Epithelial cell of prostate (primary cell): ENCODE measurements around the gene TTF2.
"Not testable (repeated sequence)": the region's sequence is repeated elsewhere in the genome, so short reads cannot be mapped to it uniquely, and the experiment has no call there.

Source experiments
- DNase-seq: peaks from one replicate; pipeline ENCODE4 v3.0.0-alpha.2; 2011; ENCODE audit warnings: low read depth, low spot score
- H3K27ac ChIP-seq: fragments of 450-650 bp; 2 replicates; pipeline ENCODE4 v1.5.1; 2017; ENCODE audit warnings: mild to moderate bottlenecking

TTF2 gene

DNA sequence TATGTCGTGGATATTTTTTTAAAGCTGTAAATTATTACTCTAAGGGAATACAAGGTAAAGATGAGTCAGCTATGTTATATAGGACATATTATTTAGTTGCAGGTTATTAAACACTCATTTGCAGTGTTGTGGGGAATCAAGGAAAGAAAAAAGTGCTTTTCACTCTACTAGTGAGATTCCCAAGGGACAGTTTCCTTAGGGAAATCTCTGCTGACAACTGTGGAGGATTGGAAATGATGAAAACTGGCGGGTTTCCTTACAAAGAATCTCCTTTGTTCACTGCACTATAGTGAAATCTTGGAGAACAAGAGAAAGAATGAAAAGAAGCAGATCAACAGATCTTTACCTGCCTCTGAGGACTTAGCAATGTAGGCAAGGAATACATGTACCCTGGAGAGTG lies 85.9 kb downstream of the TTF2 start:
- DNase-seq: no peak
- H3K27ac ChIP-seq: peak overlapping the region; percentile 79

DNA sequence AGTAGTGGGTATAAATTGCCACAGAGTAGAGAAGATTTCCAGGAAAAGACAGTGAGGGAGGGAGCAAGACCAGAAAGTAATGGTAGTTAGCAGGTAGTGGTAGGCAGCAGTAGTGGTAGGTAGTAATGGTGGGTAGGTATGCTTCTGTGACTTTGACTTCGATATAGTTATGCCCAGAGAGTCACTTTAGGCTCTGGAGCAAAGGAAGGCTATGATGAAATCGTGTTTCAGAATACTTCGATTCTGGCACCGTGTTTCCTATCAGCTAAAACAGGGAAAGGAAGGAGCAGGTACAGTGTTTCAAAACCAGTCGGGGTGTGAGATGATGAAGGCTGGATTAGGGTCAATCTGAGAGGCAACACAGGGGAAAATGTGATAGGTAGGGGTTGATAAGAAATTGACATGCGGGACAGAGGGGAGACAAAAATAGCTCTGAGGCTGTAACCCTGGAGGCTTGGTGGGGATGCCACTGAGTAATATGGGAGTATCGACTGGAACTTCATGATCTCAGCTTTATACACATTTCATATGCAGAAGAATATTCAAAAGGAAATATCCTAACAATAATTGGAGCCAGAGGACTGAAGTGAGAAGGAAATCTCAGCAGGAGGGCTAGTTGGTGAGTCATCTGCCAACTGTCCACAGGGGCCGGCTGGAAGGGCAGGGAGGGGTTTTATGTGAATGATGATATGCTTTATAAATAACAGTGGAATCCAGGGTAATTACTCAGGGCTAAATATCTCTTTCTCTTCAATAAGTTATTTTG lies 86.6 kb downstream of the TTF2 start:
- no peak for DNase-seq
- H3K27ac ChIP-seq: peak overlapping the region; percentile 79

DNA sequence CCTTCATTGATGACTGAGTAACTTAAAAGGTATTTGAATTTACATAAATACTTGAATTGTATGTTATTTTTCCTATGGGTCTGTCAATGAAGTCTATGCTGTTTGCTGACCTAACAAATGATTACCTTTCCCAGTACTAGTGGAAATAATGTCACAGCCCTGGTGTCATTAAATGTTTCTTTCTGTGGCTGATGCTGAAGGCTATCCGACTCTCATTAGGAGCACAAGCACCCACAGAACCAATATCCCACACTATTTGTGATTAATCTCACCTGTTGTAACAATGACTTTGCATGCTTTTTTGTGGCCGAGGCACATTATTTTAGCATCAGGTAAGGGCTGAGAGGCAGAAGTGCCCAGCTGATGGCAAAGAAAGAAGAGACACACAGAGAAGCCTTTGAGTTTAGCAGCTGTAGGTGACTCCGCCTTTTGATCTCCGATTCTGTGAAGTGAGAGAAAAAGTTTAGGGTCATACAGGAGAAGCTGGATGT lies 87.3 kb downstream of the TTF2 start:
- H3K27ac ChIP-seq: peak overlapping the region; percentile 79
- no peak for DNase-seq

DNA sequence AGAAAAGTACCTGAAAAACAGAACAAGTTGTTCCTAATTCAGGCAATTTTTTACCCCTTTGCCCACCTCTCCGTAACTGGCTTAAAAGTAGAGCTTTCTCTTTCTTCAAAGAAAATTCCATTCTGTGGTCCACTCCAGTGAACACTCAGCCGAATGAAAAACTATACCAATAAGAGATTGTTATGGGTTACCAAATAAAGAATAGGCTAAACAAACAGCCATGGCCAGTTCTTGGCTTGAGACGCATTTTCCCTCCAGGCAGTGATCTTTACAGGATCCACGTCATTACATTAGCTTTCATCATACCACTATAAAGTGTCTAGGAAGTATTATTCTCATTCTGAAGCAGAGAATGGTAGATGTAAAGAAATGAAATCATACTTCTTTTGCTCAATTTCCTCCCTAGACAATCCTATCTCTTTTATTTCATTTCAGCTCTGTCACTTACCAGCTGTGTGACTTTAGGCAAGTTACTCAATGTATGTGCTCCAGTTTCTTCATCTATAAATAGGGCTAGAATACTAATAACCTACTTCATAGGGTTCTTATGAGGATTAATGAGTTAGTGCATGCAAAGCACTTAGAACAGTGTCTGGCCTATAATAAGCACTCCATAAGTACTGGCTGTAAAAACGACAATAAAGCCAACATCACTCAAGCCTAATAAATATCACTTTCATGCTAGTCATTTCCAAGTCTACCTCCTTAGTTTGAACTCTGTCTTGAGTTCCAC lies 87.9 kb downstream of the TTF2 start:
- peak overlapping the region; percentile 79 for H3K27ac ChIP-seq
- DNase-seq: no peak

DNA sequence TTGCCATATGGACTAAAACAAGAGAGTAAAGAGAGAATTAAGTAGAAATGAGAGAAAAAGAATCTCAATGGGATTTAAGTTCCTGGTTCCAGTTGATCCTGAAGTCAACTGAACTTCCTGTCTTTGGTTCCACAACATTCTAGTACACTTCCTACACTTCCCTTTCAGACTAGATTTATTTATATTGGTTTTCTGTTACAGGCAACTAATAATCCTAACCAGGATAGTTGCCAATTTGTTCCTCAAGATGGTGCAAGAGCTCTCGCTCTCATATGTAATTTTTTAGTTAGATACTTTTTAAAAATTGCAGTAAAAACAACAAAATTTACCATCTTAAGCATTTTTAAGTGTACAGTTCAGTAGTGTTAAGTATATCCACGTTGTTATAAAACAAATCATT lies 90.2 kb downstream of the TTF2 start:
- DNase-seq: no peak

DNA sequence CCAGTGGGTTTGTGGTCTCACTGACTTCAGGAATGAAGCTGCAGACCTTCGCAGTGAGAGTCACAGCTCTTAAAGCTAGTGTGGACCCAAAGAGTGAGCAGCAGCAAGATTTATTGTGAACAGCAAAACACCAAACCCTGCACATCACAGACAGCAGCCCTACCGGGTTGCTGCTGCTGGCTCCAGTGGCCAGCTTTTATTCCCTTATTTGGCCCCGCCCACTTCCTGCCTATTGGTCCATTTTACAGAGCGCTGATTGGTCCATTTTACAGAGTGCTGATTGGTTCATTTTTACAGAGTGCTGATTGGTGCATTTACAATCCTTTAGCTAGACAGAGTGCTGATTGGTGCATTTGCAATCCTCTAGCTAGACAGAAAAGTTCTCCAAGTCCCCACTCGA lies 91.2 kb downstream of the TTF2 start:
- DNase-seq, H3K27ac ChIP-seq: not testable (repeated sequence)

More for the DNA sequence above, 90.2 kb downstream of the TTF2 start:
- H3K27ac ChIP-seq: no peak overlapping the region
